H1 (cell line): ENCODE results near the gene TMEM117. TPM values are rescaled to one million over a fixed set of nuclear protein-coding genes. Genes with fewer than 3 reads are reported as not detected.

ENCODE experiments used
- CTCF ChIA-PET: fragments of 300-600 bp; sonication (Branson Sonifier 250); formaldehyde crosslinking; loops from one replicate; lab custom pipeline; 2021; ENCODE audit not compliant: partially characterized antibody; lab: Charles Lee
- POLR2A ChIA-PET: fragments of 300-600 bp; sonication (Branson Sonifier 250); formaldehyde crosslinking; loops from one replicate; lab custom pipeline; 2021; ENCODE audit warnings: inconsistent platforms; ENCODE audit not compliant: partially characterized antibody; lab: Charles Lee
- DNase-seq, 2 experiments: peaks; one replicate each; pipeline versions ENCODE4 v3.0.0 to v3.0.0-alpha.2; 2010 to 2022; ENCODE audit warnings: low spot score in 2 of 2, low read depth in 1 of 2, mixed read lengths in 1 of 2
- FAIRE-seq: peaks from 2 replicates; lab custom pipeline; 2011; peaks lifted over from hg19 to GRCh38; lab: Jason Lieb, UNC
- H2AFZ ChIP-seq: 2 replicates; pipeline ENCODE4 v1.8.1; 2012; ENCODE audit warnings: low read length, inconsistent platforms
- H2AK5ac ChIP-seq: 2 replicates; pipeline ENCODE4 v1.6.1; 2013; ENCODE audit warnings: low read depth, low read length
- H2BK120ac ChIP-seq: replicated peaks from 2 replicates; pipeline ENCODE3; 2013; ENCODE audit warnings: low read depth, low read length, inconsistent platforms
- H2BK12ac ChIP-seq: 2 replicates; pipeline ENCODE4 v1.6.1; 2013; ENCODE audit warnings: low read depth, low read length
- H2BK15ac ChIP-seq: 2 replicates; pipeline ENCODE4 v1.6.1; 2013; ENCODE audit warnings: low read length
- H2BK20ac ChIP-seq: 2 replicates; pipeline ENCODE4 v1.6.1; 2013; ENCODE audit warnings: low read length
- H2BK5ac ChIP-seq: 2 replicates; pipeline ENCODE4 v1.6.1; 2013; ENCODE audit warnings: low read depth, low read length
- H3K14ac ChIP-seq: 2 replicates; pipeline ENCODE4 v1.6.1; 2013; ENCODE audit warnings: inconsistent platforms; ENCODE audit not compliant: insufficient read length
- H3K18ac ChIP-seq: 2 replicates; pipeline ENCODE4 v1.6.1; 2013; ENCODE audit warnings: low read length; ENCODE audit errors: extremely low read depth
- H3K23ac ChIP-seq: 2 replicates; pipeline ENCODE4 v1.6.1; 2013; ENCODE audit warnings: inconsistent platforms; ENCODE audit not compliant: insufficient read length
- H3K23me2 ChIP-seq: 2 replicates; pipeline ENCODE4 v1.6.1; 2013; ENCODE audit warnings: low read depth, low read length
- H3K27ac ChIP-seq: 2 replicates; pipeline ENCODE4 v1.6.1; 2011; ENCODE audit warnings: low read depth, low read length, inconsistent platforms
- H3K27me3 ChIP-seq, 4 experiments: replicated peaks in 1 of 4; 1 replicate in 1 of 4; 2 replicates in 3 of 4; pipeline versions ENCODE4 v1.6.1 to v1.8.1; 2011 to 2013; ENCODE audit warnings: low read length in 3 of 4, mild to moderate bottlenecking in 3 of 4, inconsistent platforms in 2 of 4, mixed read lengths in 2 of 4, moderate library complexity in 1 of 4; ENCODE audit not compliant: control insufficient read depth in 3 of 4, insufficient read depth in 3 of 4; ENCODE audit errors: extremely low read depth in 1 of 4
- H3K36me3 ChIP-seq, 4 experiments: 2 replicates each; pipeline versions ENCODE4 v1.6.1 to v1.8.1; 2011 to 2013; ENCODE audit warnings: mild to moderate bottlenecking in 4 of 4, low read length in 3 of 4, moderate library complexity in 2 of 4, control low read depth in 1 of 4, inconsistent platforms in 1 of 4; ENCODE audit not compliant: insufficient read depth in 4 of 4, control insufficient read depth in 2 of 4
- H3K4ac ChIP-seq: replicated peaks from 2 replicates; pipeline ENCODE3; 2013; ENCODE audit warnings: low read length, low read depth, mixed read lengths, inconsistent platforms; ENCODE audit not compliant: insufficient read length
- H3K4me1 ChIP-seq, 4 experiments: replicated peaks in 1 of 4; 1 replicate in 1 of 4; 2 replicates in 3 of 4; pipeline versions ENCODE4 v1.6.1 to v1.8.1; 2011 to 2013; ENCODE audit warnings: low read length in 3 of 4, inconsistent platforms in 2 of 4, mixed read lengths in 1 of 4; ENCODE audit not compliant: insufficient read depth in 4 of 4, control insufficient read depth in 3 of 4
- H3K4me2 ChIP-seq, 2 experiments: 2 replicates each; pipeline versions ENCODE4 v1.6.1 to v1.8.1; 2011 to 2013; ENCODE audit warnings: low read depth in 2 of 2, low read length in 2 of 2, control low read depth in 1 of 2, inconsistent platforms in 1 of 2, mild to moderate bottlenecking in 1 of 2; ENCODE audit not compliant: insufficient read depth in 1 of 2
- H3K4me3 ChIP-seq, 4 experiments: fragments of 200-600, 300-600 bp in 1 of 4; sonication (generic), shearing (Covaris generic), sonication (Bioruptor Twin) in 1 of 4; 2 replicates each; pipeline versions ENCODE4 v1.5.1 to v1.8.1; 2011 to 2016; ENCODE audit warnings: low read length in 4 of 4, low read depth in 3 of 4, control low read depth in 2 of 4, inconsistent platforms in 2 of 4, mild to moderate bottlenecking in 2 of 4, mixed read lengths in 1 of 4, moderate library complexity in 1 of 4; ENCODE audit not compliant: insufficient read depth in 2 of 4; ENCODE audit errors: extremely low read depth in 1 of 4
- H3K56ac ChIP-seq: replicated peaks from 2 replicates; pipeline ENCODE3; 2013; ENCODE audit warnings: low read depth, mild to moderate bottlenecking, mixed read lengths, low read length, inconsistent platforms; ENCODE audit not compliant: insufficient read length
- H3K79me1 ChIP-seq: 2 replicates; pipeline ENCODE4 v1.6.1; 2013; ENCODE audit warnings: low read depth, low read length, control low read depth
- H3K79me2 ChIP-seq, 2 experiments: 2 replicates each; pipeline versions ENCODE4 v1.6.1 to v1.8.1; 2012 to 2013; ENCODE audit warnings: low read length in 2 of 2, mild to moderate bottlenecking in 2 of 2, inconsistent platforms in 1 of 2; ENCODE audit not compliant: insufficient read depth in 2 of 2, control insufficient read depth in 1 of 2
- H3K9ac ChIP-seq, 4 experiments: replicated peaks in 1 of 4; 1 replicate in 1 of 4; 2 replicates in 3 of 4; pipeline versions ENCODE4 v1.6.1 to v1.8.1; 2011 to 2013; ENCODE audit warnings: low read depth in 3 of 4, low read length in 3 of 4, control low read depth in 2 of 4, mild to moderate bottlenecking in 2 of 4, moderate library complexity in 2 of 4, inconsistent platforms in 1 of 4; ENCODE audit errors: extremely low read depth in 1 of 4
- H3K9me3 ChIP-seq, 2 experiments: 2 replicates each; pipeline versions ENCODE4 v1.6.1 to v1.8.1; 2012 to 2013; ENCODE audit warnings: mild to moderate bottlenecking in 2 of 2, moderate library complexity in 2 of 2, control low read depth in 1 of 2, inconsistent platforms in 1 of 2, low read depth in 1 of 2, low read length in 1 of 2, mixed read lengths in 1 of 2; ENCODE audit not compliant: insufficient read depth in 2 of 2
- H4K20me1 ChIP-seq, 2 experiments: replicated peaks in 1 of 2; 2 replicates each; pipeline versions ENCODE3 to v1.8.1; 2011 to 2013; ENCODE audit warnings: inconsistent platforms in 2 of 2, low read length in 2 of 2, mild to moderate bottlenecking in 1 of 2; ENCODE audit not compliant: insufficient read depth in 2 of 2, control insufficient read depth in 1 of 2
- H4K5ac ChIP-seq: 2 replicates; pipeline ENCODE4 v1.6.1; 2013; ENCODE audit warnings: low read length, low read depth, mixed read lengths, inconsistent platforms; ENCODE audit not compliant: insufficient read length
- H4K8ac ChIP-seq: 2 replicates; pipeline ENCODE4 v1.8.0; 2013; ENCODE audit warnings: mild to moderate bottlenecking, moderate library complexity, low read length, inconsistent platforms; ENCODE audit not compliant: insufficient read depth; ENCODE audit errors: extremely low read depth
- H4K91ac ChIP-seq: replicated peaks from 2 replicates; pipeline ENCODE3; 2013; ENCODE audit warnings: low read length, mixed read lengths, inconsistent platforms; ENCODE audit not compliant: insufficient read length
- BCL11A ChIP-seq, 2 experiments: IDR thresholded peaks; one replicate each; pipeline ENCODE4 v1.6.1; 2011; ENCODE audit warnings: low read depth in 2 of 2, low read length in 2 of 2, mild to moderate bottlenecking in 2 of 2
- BRCA1 ChIP-seq: IDR thresholded peaks from 2 replicates; pipeline ENCODE4 v1.6.1; 2012; ENCODE audit warnings: low read depth, low read length, improper control_type of control experiment
- CHD1 ChIP-seq: IDR thresholded peaks from 2 replicates; pipeline ENCODE4 v1.6.1; 2012; ENCODE audit warnings: low read depth, low read length, improper control_type of control experiment
- JUND ChIP-seq: IDR thresholded peaks from 2 replicates; pipeline ENCODE4 v1.6.1; 2011; ENCODE audit warnings: mild to moderate bottlenecking, improper control_type of control experiment, low read length
- KDM4A ChIP-seq: IDR thresholded peaks from one replicate; pipeline ENCODE4 v1.7.1; 2012; ENCODE audit warnings: low read depth, mild to moderate bottlenecking, moderate library complexity, low read length, inconsistent platforms; ENCODE audit not compliant: severe bottlenecking
- POU5F1 ChIP-seq: IDR thresholded peaks from 2 replicates; pipeline ENCODE4 v1.6.1; 2011; ENCODE audit warnings: low read depth, mild to moderate bottlenecking, low read length, moderate library complexity
- RAD21 ChIP-seq, 2 experiments: IDR thresholded peaks in 1 of 2; conservative IDR thresholded peaks in 1 of 2; 2 replicates each; pipeline ENCODE4 v1.6.1; 2011; ENCODE audit warnings: low read depth in 2 of 2, low read length in 2 of 2, improper control_type of control experiment in 1 of 2, inconsistent platforms in 1 of 2, mild to moderate bottlenecking in 1 of 2, moderate library complexity in 1 of 2
- RBBP5 ChIP-seq: IDR thresholded peaks from 2 replicates; pipeline ENCODE4 v1.7.1; 2012; ENCODE audit warnings: low read depth, mild to moderate bottlenecking, inconsistent platforms, low read length, moderate library complexity, borderline replicate concordance
- WGBS, 2 experiments: shearing (Covaris generic) in 1 of 2; methylation state at CpG; one replicate each; pipeline versions ENCODE4 v1.1.6 to v1.1.7; 2013 to 2015; ENCODE audit warnings: low lambda C conversion rate in 2 of 2, mixed read lengths in 2 of 2, inconsistent platforms in 1 of 2, low coverage in 1 of 2, missing lambda C conversion rate in 1 of 2; ENCODE audit not compliant: insufficient replicate concordance in 2 of 2, insufficient coverage in 1 of 2, insufficient read length in 1 of 2; ENCODE audit errors: extremely low coverage in 1 of 2, missing lambda C conversion rate in 1 of 2; 5-methylcytosine and 5-hydroxymethylcytosine counted together
- polyA plus RNA-seq, 7 experiments: library from polyadenylated mRNA; depleted of rRNA in 3 of 7; stranded (reverse) in 5 of 7; unstranded in 2 of 7; fragments of >200 nt in 5 of 7; fragments of 200-250 nt in 2 of 7; gene quantifications; 1 replicate in 5 of 7; 2 replicates in 1 of 7; 4 replicates in 1 of 7; pipeline versions ENCODE4 v1.2.1 to v1.2.3, GENCODE V29; 2011 to 2013; ENCODE audit warnings: missing spikeins in 2 of 7, mixed read lengths in 2 of 7
- total RNA-seq: library from RNA; stranded (reverse); fragmentation: NEBNext Ultra II Directional; extraction: Animal tissue kit (Norgen Biotek cat#: 25700); gene quantifications from 2 replicates; pipeline ENCODE4 v1.2.1, GENCODE V29; 2021
- TF ChIP-seq, protein P1 (sequence below): IDR thresholded peaks from 2 replicates; pipeline ENCODE4 v1.6.1; 2011; ENCODE audit warnings: low read length, improper control_type of control experiment

TMEM117 gene
- total and polyA plus RNA-seq, 2 of the 8 experiments (the other 6 are each of a cell fraction or from before 2014, with no cell fraction given): 0.80 to 1.4 TPM

DNA sequence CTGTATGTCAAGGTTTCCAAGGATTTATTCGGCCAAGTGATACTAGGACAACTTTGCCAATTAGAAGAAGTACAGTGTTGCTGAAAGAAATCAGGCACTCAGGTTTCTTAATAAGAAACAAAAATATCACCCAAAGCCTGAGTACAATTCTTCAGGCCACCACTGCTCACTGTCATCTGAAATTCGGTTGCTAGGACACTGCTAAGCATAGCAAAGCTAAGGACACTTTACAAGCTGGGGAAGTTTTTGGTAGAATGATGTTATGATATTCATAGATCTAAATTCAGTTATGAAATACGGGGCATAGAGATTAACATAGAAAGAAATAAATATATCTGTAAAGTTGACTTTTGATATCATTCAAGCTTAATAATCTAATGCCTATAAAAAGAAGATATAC lies 535.1 kb downstream of the TMEM117 start:
- Histone ChIP-seq H2BK12ac (no peak overlapping the region), H3K79me1 (no peaks in the 10 kb centered on the region), H4K91ac (no peak overlapping the region), H3K4ac (no peak overlapping the region), H3K36me3 (no peaks in the 10 kb centered on the region), H3K18ac (no peak overlapping the region), H3K27ac (no peak overlapping the region), H2AK5ac (no peak overlapping the region), H2BK5ac (no peak overlapping the region), H4K20me1 (no peaks in the 10 kb centered on the region), H3K4me1 (no peaks in the 10 kb centered on the region; a peak in 1 of 7 replicates), H3K4me3 (no peak overlapping the region), H2BK120ac (no peak overlapping the region), H2AFZ (no peak overlapping the region), H3K56ac (no peak overlapping the region), H3K23me2 (no peaks in the 10 kb centered on the region), H3K23ac (no peak overlapping the region), H3K27me3 (no peaks in the 10 kb centered on the region), H3K79me2 (no peaks in the 10 kb centered on the region), H3K14ac (no peak overlapping the region), H2BK20ac (no peak overlapping the region), H3K9ac (no peak overlapping the region), H3K4me2 (no peak overlapping the region), H4K5ac (no peak overlapping the region), H3K9me3 (no peaks in the 10 kb centered on the region)
- 84% methylated on average over 3 of the region's 3 CpGs; no CpG with 5 or more reads in 1 of the 2 experiments for WGBS, 2 experiments
- DNase-seq: no peak
- CTCF ChIA-PET: no interaction called here
- no peak for TF ChIP-seq BRCA1
- TF ChIP-seq JUND: no peak
- TF ChIP-seq POU5F1: no peak
- TF ChIP-seq RAD21 (IDR thresholded peaks at IDR 0.05 in 1 of 2, conservative IDR thresholded peaks at IDR 0.05 in 1 of 2; ENCODE audit: low read depth in 2 of 2, low read length in 2 of 2): no peak
- TF ChIP-seq BCL11A (IDR thresholded peaks at IDR 0.05; ENCODE audit: low read depth in 2 of 2, low read length in 2 of 2): no peak
- TF ChIP-seq RBBP5: no peak
- no peak for TF ChIP-seq KDM4A
- no peak for TF ChIP-seq CHD1
- TF ChIP-seq, protein P1, sequence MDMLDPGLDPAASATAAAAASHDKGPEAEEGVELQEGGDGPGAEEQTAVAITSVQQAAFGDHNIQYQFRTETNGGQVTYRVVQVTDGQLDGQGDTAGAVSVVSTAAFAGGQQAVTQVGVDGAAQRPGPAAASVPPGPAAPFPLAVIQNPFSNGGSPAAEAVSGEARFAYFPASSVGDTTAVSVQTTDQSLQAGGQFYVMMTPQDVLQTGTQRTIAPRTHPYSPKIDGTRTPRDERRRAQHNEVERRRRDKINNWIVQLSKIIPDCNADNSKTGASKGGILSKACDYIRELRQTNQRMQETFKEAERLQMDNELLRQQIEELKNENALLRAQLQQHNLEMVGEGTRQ: no peak
- TF ChIP-seq, all 59 proteins: peak for 0
- Histone ChIP-seq H4K8ac (no peak overlapping the region), H2BK15ac (no peak overlapping the region)
- FAIRE-seq: no peak
- POLR2A ChIA-PET: no interaction called here
